Ishikawa (cell line): Measurements from ENCODE around the gene AEBP1.

Experiments used
- CEBPB ChIP-seq: IDR thresholded peaks from 2 replicates; pipeline ENCODE4 v1.6.1; 2012
- CREB1 ChIP-seq: IDR thresholded peaks from 2 replicates; pipeline ENCODE4 v1.6.1; 2012; ENCODE audit warnings: low read depth
- EGR1 ChIP-seq: IDR thresholded peaks from 2 replicates; pipeline ENCODE4 v1.6.1; 2012
- EP300 ChIP-seq: IDR thresholded peaks from 2 replicates; pipeline ENCODE4 v1.6.1; 2012; ENCODE audit warnings: borderline replicate concordance
- FOXM1 ChIP-seq: IDR thresholded peaks from 2 replicates; pipeline ENCODE4 v1.6.1; 2012; ENCODE audit warnings: low read depth, borderline replicate concordance
- NFIC ChIP-seq: IDR thresholded peaks from 2 replicates; pipeline ENCODE4 v1.6.1; 2012
- RAD21 ChIP-seq: IDR thresholded peaks from 2 replicates; pipeline ENCODE4 v1.6.1; 2012; ENCODE audit warnings: low read depth
- TAF1 ChIP-seq: IDR thresholded peaks from 2 replicates; pipeline ENCODE4 v1.6.1; 2012; ENCODE audit warnings: low read depth, mild to moderate bottlenecking
- TCF12 ChIP-seq: IDR thresholded peaks from 2 replicates; pipeline ENCODE4 v1.6.1; 2012; ENCODE audit warnings: low read depth
- TEAD4 ChIP-seq: IDR thresholded peaks from 2 replicates; pipeline ENCODE4 v1.6.1; 2012
- YY1 ChIP-seq: IDR thresholded peaks from 2 replicates; pipeline ENCODE4 v1.6.1; 2012; ENCODE audit warnings: low read depth
- ZBTB7A ChIP-seq: IDR thresholded peaks from 2 replicates; pipeline ENCODE4 v1.6.1; 2012; ENCODE audit warnings: low read depth
- TF ChIP-seq, protein P1 (sequence below): IDR thresholded peaks from 2 replicates; pipeline ENCODE4 v1.6.1; 2012
- TF ChIP-seq, protein P2 (sequence below): IDR thresholded peaks from 2 replicates; pipeline ENCODE4 v1.6.1; 2012
- TF ChIP-seq, protein P3 (sequence below): IDR thresholded peaks from 2 replicates; pipeline ENCODE4 v1.6.1; 2012; ENCODE audit warnings: low read depth, mild to moderate bottlenecking

AEBP1 gene

DNA sequence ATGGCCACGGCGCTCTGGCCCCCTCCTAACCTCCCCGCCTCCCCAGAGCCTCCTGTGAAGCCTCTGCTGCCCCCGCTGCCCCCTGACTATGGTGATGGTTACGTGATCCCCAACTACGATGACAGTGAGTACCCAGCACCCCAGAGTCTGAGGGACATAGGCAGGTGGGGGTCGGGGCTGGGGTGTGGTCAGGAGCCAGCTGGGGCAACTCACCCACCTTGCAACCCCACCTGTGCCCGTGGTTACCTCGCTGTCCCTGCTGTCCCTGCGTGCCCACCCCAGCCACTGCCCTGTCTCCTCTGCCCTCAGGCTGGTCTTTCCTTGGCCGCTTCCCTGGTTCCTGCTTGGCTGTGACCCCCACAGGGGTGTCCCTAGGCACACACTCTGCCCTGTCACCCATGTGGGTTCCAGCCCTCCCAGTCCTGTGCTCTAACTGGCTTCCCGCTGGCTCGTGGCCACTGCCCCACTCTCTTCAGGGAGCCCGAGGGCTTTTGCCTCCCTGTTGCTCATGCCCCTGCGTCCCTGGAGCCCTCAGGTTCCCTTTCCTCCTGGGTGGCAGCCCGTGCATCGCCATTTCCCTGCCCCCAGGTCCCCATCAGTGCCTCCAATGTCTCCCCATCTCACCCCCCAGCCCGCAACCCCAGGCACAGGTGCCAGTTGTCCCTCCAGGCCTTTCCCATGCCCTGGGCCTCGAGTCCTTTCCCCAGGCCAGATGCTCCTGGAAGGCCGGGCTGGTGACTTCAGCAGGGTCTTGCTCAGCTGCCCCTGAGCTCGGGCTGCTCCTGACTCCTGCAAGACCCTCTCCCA is 4.0 kb downstream of the AEBP1 start:
- TF ChIP-seq, protein P1, sequence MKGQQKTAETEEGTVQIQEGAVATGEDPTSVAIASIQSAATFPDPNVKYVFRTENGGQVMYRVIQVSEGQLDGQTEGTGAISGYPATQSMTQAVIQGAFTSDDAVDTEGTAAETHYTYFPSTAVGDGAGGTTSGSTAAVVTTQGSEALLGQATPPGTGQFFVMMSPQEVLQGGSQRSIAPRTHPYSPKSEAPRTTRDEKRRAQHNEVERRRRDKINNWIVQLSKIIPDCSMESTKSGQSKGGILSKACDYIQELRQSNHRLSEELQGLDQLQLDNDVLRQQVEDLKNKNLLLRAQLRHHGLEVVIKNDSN = no peak
- no peak for TF ChIP-seq FOXM1
- TF ChIP-seq EGR1 = no peak
- no peak for TF ChIP-seq TEAD4
- TF ChIP-seq ZBTB7A = no peak
- TF ChIP-seq CEBPB = no peak
- TF ChIP-seq NFIC = no peak
- no peak for TF ChIP-seq YY1
- TF ChIP-seq, protein P2, sequence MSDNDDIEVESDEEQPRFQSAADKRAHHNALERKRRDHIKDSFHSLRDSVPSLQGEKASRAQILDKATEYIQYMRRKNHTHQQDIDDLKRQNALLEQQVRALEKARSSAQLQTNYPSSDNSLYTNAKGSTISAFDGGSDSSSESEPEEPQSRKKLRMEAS = no peak
- TF ChIP-seq RAD21 = no peak
- no peak for TF ChIP-seq CREB1
- TF ChIP-seq EP300 = no peak
- no peak for TF ChIP-seq TCF12
- TF ChIP-seq TAF1 = no peak
- TF ChIP-seq, protein P3, sequence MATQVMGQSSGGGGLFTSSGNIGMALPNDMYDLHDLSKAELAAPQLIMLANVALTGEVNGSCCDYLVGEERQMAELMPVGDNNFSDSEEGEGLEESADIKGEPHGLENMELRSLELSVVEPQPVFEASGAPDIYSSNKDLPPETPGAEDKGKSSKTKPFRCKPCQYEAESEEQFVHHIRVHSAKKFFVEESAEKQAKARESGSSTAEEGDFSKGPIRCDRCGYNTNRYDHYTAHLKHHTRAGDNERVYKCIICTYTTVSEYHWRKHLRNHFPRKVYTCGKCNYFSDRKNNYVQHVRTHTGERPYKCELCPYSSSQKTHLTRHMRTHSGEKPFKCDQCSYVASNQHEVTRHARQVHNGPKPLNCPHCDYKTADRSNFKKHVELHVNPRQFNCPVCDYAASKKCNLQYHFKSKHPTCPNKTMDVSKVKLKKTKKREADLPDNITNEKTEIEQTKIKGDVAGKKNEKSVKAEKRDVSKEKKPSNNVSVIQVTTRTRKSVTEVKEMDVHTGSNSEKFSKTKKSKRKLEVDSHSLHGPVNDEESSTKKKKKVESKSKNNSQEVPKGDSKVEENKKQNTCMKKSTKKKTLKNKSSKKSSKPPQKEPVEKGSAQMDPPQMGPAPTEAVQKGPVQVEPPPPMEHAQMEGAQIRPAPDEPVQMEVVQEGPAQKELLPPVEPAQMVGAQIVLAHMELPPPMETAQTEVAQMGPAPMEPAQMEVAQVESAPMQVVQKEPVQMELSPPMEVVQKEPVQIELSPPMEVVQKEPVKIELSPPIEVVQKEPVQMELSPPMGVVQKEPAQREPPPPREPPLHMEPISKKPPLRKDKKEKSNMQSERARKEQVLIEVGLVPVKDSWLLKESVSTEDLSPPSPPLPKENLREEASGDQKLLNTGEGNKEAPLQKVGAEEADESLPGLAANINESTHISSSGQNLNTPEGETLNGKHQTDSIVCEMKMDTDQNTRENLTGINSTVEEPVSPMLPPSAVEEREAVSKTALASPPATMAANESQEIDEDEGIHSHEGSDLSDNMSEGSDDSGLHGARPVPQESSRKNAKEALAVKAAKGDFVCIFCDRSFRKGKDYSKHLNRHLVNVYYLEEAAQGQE = no peak

DNA sequence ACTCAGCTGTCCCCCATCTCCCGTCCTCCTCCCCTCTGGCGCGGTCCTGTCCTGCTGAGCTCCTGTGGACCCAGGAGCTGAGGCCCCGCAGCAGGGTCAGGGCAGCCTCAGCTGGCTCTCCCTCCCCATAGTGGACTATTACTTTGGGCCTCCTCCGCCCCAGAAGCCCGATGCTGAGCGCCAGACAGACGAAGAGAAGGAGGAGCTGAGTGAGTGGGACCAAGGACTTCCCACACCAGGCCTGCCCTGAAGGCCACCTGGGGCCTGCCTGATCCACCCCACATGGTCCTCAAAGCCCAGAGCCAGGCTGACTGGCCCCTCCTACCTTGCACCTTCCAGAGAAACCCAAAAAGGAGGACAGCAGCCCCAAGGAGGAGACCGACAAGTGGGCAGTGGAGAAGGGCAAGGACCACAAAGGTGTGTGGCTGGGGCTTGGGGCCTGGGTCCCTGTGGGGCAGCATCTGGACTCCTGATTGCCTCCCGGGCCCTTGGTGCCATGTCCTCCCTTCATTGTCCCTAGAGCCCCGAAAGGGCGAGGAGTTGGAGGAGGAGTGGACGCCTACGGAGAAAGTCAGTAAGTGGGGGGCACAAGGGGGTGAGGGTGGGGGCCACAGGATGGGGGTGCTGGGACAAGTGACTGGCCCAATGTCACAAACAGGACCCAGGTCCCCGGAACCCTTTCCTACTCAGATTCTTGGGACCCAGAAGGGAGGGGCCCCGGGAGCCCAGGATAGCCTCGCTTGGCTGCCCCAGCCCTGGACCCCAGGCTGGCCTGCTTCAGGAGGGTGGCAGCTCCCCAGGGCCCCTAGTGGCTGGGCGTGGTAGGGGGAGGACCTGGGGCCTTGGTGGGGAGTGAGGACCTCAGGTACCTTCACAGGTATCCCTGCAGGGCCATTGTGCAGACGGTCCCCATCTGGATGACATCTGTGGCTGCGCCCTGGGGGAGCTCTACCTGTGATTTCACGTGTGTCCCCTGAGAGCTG is 4.9 kb downstream of the AEBP1 start:
- no peak for TF ChIP-seq RAD21
- TF ChIP-seq, protein P1 = no peak
- no peak for TF ChIP-seq YY1
- TF ChIP-seq EGR1 = no peak
- TF ChIP-seq, protein P2 = no peak
- TF ChIP-seq NFIC = no peak
- TF ChIP-seq, protein P3 = no peak
- TF ChIP-seq CREB1 = no peak
- no peak for TF ChIP-seq TCF12
- no peak for TF ChIP-seq EP300
- TF ChIP-seq ZBTB7A = no peak
- TF ChIP-seq TAF1 = no peak
- TF ChIP-seq FOXM1 = no peak
- TF ChIP-seq TEAD4 = no peak
- no peak for TF ChIP-seq CEBPB

DNA sequence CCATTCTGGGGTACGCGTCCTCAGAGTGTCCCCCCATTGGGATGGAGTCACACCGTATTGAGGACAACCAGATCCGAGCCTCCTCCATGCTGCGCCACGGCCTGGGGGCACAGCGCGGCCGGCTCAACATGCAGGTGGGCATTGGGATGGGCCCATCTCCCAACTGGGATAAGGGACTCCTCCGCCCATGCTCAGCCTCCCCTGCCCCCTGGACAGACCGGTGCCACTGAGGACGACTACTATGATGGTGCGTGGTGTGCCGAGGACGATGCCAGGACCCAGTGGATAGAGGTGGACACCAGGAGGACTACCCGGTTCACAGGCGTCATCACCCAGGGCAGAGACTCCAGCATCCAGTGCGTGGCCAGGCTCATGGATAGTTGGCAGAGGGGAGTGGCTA is 5.8 kb downstream of the AEBP1 start:
- TF ChIP-seq TCF12 (no peak), CEBPB (no peak), EGR1 (no peak), CREB1 (no peak), EP300 (no peak), TAF1 (no peak), RAD21 (no peak), YY1 (no peak)
- TF ChIP-seq, protein P1 = no peak
- TF ChIP-seq, protein P2 = no peak

DNA sequence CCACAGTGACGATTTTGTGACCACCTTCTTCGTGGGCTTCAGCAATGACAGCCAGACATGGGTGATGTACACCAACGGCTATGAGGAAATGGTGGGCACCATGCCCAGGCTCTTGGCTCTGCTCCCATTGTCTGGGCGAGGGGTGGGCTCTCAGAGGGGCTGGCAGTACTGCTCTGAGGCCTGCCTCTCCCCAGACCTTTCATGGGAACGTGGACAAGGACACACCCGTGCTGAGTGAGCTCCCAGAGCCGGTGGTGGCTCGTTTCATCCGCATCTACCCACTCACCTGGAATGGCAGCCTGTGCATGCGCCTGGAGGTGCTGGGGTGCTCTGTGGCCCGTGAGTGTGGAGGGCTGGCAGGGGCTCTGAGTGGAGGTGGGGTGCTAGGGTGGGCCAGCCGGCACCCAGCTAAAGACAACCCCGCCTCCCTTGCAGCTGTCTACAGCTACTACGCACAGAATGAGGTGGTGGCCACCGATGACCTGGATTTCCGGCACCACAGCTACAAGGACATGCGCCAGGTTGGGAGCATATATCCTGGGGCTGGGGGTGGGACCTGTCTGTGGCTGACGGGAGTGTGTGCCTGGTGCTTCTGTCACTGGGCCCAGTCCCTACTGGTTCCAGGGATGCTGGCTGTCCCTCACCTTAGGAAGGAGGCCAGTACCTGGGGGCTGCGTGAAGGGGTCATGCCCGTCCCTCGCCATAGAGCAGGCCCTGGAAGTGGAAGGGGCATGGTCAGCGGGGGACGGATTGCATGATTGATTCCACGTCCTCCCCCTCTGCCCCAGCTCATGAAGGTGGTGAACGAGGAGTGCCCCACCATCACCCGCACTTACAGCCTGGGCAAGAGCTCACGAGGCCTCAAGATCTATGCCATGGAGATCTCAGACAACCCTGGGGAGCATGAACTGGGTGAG is 6.8 kb downstream of the AEBP1 start:
- no peak for TF ChIP-seq CREB1
- no peak for TF ChIP-seq RAD21
